Right kidney (tissue), 1 donor: ENCODE results near the gene PRKCG.

Source experiments
- DNase-seq: peaks from one replicate; pipeline ENCODE4 v3.0.0-alpha.2; 2016

PRKCG gene

GRCh38 chr19:53872762-53873161 lies 9.2 kb upstream of the PRKCG start:
- no peak for DNase-seq

- DNase-seq: no peak
These were observed 8.0 kb upstream of the PRKCG start for GRCh38 chr19:53873773-53874605.

- DNase-seq: no peak
These were observed 7.4 kb upstream of the PRKCG start for GRCh38 chr19:53874606-53874990.

GRCh38 chr19:53875602-53876325 lies 6.2 kb upstream of the PRKCG start:
- no peak for DNase-seq

- no peak for DNase-seq
These were observed 5.3 kb upstream of the PRKCG start for GRCh38 chr19:53876651-53877224.

- no peak for DNase-seq
These were observed 4.6 kb upstream of the PRKCG start for GRCh38 chr19:53877361-53877766.

GRCh38 chr19:53878776-53879139 lies 3.2 kb upstream of the PRKCG start:
- no peak for DNase-seq

GRCh38 chr19:53879140-53880081 lies 2.6 kb upstream of the PRKCG start:
- DNase-seq: peak; percentile 89

GRCh38 chr19:53880711-53881481 lies 1.1 kb upstream of the PRKCG start:
- no peak for DNase-seq

- no peak for DNase-seq
These were observed 524 bp downstream of the PRKCG start for GRCh38 chr19:53882391-53883050.

GRCh38 chr19:53883231-53883661 lies 1.2 kb downstream of the PRKCG start:
- DNase-seq: no peak

GRCh38 chr19:53883741-53884140 lies 1.7 kb downstream of the PRKCG start:
- no peak for DNase-seq

GRCh38 chr19:53884256-53884655 lies 2.3 kb downstream of the PRKCG start:
- DNase-seq: no peak

- no peak for DNase-seq
These were observed 3.0 kb downstream of the PRKCG start for GRCh38 chr19:53885036-53885435.

GRCh38 chr19:53892301-53892980 lies 10.4 kb downstream of the PRKCG start:
- no peak for DNase-seq

GRCh38 chr19:53892981-53893325 lies 11.0 kb downstream of the PRKCG start:
- no peak for DNase-seq

- no peak for DNase-seq
These were observed 12.7 kb downstream of the PRKCG start for GRCh38 chr19:53894707-53895106.

- DNase-seq: no peak
These were observed 14.7 kb downstream of the PRKCG start for GRCh38 chr19:53896682-53897081.

GRCh38 chr19:53897459-53897858 lies 15.5 kb downstream of the PRKCG start:
- DNase-seq: no peak

- no peak for DNase-seq
These were observed 16.2 kb downstream of the PRKCG start for GRCh38 chr19:53898166-53898565.
